NOMO-1 treated with dmso at 0.1 percent for 144 hours (cell line): ENCODE measurements around the gene BCAP31.

Experiments used
- DNase-seq: peaks from one replicate; lab custom pipeline; 2025; ENCODE audit not compliant: unreplicated experiment; lab: John Stamatoyannopoulos, UW

BCAP31 gene

GRCh38 chrX:153724252-153725038 is at the start of gene BCAP31, which contains the start of gene ABCD1:
BCAP31 (minus strand) TSS chrX:153724387; CDS start chrX:153723244, 1,143 bp downstream.
ABCD1 (plus strand) TSS chrX:153724856; CDS start chrX:153725267, 411 bp downstream.
- DNase-seq: peak; percentile 92

DNA sequence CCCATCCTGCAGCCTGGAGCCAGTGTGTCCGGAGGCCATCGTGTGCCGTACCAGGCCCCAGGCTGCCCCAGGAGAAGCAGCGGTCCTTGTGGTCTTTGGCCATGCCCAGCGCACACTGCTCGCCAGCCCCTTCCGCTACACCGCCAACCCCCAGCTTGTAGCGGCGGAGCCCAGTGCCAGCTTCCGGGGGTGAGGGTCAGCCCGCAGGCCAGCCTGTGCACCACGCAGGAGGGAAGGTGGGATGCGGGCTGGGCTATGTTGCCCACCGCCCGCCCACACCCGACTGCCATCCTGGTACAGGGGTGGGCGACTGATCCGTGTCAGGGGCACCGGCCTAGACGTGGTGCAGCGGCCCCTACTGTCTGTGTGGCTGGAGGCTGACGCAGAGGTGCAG is 49.0 kb upstream of the BCAP31 start:
- DNase-seq: no peak

GRCh38 chrX:153772316-153773217 is 48.4 kb upstream of the BCAP31 start:
- no peak for DNase-seq

GRCh38 chrX:153771415-153772315 is 47.5 kb upstream of the BCAP31 start:
- no peak for DNase-seq

- DNase-seq: no peak
Observed at GRCh38 chrX:153770601-153771414, 46.6 kb upstream of the BCAP31 start.

DNA sequence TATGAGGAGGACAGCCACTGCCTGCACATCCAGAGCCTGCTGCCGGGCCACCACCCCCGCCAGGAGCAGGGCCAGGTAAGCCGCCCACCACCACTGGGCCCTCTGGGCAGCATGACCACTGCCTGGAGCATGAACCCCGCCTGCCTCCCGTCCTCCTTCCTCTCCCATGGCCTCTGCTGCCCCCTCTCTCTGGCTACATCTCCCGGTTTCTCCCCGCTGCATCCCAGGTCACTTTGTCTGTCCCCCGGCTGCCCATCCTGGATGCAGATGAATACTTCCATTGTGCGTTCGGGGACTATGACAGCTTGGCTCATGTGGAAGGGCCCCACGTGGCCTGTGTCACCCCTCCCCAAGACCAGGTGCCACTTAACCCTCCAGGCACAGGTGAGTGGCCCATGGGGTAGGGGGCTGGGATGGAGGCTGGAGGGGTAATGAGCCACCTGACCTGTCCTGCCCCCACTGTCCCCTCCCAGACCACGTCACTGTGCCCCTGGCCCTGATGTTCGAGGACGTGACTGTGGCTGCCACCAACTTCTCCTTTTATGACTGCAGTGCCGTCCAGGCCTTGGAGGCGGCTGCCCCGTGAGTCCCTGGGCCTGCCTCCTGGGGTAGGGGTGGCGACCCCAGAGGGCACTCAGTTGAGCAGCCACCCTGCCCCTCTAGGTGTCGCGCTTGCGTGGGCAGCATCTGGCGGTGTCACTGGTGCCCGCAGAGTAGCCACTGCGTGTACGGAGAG is 45.8 kb upstream of the BCAP31 start:
- DNase-seq: no peak

- no peak for DNase-seq
Observed at GRCh38 chrX:153769158-153769864, 45.1 kb upstream of the BCAP31 start.

GRCh38 chrX:153768311-153769157 is 44.3 kb upstream of the BCAP31 start:
- DNase-seq: no peak

DNA sequence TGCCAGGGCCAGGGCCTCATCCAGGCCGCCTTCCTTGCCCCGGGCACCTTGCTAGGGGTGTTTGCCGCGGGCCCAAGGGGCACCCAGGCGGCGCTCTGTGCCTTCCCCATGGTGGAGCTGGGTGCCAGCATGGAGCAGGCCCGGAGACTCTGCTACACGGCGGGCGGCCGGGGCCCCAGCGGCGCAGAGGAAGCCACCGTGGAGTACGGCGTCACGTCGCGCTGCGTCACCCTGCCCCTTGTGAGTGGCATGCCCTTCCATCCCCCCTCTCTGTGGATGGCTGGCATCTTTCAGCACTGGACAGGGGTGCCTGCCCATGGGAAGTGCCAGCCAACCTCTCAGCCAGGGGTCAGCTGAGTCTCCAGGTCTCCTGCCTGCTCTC is 43.5 kb upstream of the BCAP31 start:
- no peak for DNase-seq

- DNase-seq: no peak
Observed at GRCh38 chrX:153766871-153767673, 42.9 kb upstream of the BCAP31 start.

DNA sequence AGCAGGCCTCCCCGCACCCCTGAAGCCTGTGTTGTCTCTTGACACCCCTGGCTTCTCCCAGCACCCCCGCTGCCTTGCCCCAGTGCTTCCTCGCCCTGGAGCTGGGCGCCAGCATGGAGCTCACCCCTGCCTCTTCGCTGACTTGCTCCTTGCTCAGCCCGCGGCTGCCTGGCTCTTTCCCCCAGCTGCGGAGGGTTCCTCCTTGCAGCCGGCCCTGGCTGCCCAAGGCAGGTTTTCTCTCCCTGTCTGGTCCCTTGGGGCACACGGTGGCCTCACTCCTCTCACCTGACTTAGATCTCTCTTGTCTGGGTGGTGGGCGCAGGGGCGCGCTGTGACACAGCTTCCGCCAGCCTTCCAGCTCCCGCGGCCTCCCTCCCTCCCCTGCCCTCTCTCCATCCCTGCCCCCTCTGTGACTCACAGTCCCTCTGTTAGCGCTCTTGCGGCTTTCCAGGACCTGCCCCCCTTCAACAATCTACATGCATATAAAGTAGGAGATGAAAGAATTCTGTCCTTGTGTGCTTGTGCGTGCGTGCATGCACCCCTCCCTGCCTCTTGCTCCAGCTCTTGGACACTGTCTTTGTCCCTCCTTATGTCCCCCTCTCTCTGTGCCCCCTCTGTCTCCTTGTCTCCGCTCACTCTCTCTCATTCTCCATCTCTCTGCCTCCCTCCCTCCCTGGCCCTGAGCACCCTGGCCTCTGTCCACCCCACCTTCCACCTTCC is 42.1 kb upstream of the BCAP31 start:
- DNase-seq: peak; percentile 45

DNA sequence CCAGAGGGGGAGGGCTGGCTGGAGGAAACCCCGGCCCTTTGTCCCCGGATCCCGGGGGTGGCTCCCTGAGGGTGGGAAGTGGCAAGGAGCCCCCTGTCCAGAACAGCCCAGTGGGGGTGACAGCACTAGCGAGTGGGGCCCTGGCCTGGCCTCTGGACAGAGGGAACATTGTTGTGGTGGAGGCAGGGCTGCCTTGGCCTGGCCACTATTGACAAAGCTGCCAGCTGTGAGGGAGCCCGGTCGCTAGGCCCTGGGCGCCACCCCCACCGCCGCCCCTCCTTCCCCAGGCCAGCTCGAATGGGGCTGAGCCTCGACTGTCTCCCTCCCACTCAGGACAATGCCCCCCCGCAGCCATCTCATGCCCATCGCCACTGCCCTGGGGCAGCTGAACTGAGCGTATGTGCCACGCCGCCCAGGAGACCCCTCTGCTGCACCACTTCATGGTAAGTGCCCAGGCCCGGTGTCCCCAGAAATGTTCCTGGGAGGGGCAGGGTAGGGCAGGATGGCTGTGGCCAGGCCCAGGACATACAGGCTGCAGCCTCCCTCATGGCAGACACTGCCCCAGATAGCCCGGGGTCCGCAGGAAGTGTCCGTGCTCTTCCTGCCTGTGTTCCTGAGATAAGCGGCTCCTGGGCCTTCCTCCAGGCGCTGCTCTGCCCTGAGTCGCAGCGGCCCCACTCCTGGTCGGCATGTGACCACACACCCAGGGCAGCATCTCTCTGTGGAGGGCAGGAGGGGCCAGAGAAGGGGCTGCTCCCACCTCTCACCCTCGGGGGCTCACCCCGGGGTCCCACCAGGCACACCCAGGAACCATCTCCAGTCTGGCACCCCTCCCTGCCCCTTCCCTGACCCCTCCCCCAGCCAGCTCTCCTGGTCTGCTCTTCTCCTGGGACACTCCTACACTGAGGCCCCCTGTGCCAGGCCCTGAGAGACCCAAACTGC is 41.2 kb upstream of the BCAP31 start:
- no peak for DNase-seq

DNA sequence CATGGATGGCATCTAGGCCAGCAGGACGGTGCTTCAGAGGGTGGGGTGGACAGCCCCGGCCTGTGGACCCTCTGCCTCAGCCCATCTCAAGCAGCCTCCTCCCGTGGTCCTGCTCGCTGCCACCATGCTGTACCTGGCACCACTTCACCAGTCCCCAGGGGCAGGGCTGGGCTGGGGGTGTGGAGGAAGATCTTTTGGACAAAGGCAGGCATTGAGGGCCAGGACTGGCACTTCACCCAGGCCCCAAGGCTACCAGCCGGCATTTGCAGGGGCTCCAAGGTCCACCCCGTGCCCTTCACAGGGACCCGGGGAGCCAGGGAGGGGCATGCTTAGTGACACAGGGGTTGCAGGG is 40.6 kb upstream of the BCAP31 start:
- DNase-seq: no peak

GRCh38 chrX:153763989-153764755 is 40.0 kb upstream of the BCAP31 start, which contains the start of gene PLXNB3:
PLXNB3 (plus strand) TSS chrX:153764249; CDS start chrX:153765536, 1,287 bp downstream.
- peak; percentile 45 for DNase-seq
